A673 (cell line): ENCODE measurements around the gene TLCD1. TPM values are rescaled to one million over a fixed set of nuclear protein-coding genes. Genes with fewer than 3 reads are reported as not detected.

Experiments used
- BruUV-seq: library from RNA; stranded (reverse); fragments of 400-500 nt; replicated peaks from 2 replicates; lab custom pipeline; 2021; lab: Mats Ljungman, UMichigan
- CTCF ChIA-PET: fragments of 300-600 bp; sonication (Branson Sonifier 250); formaldehyde crosslinking; loops from one replicate; lab custom pipeline; 2022; ENCODE audit warnings: antibody characterized with exemption; lab: Charles Lee
- POLR2A ChIA-PET: fragments of 300-600 bp; sonication (Branson Sonifier 250); formaldehyde crosslinking; loops from one replicate; lab custom pipeline; 2022; ENCODE audit warnings: antibody characterized with exemption; ENCODE audit not compliant: low non-redundant PET; lab: Charles Lee
- DNase-seq: peaks from one replicate; pipeline ENCODE4 v3.0.0-alpha.2; 2015; ENCODE audit warnings: low spot score
- H3K27ac ChIP-seq: fragments of 200-600 bp; sonication (generic); 2 replicates; pipeline ENCODE4 v1.5.1; 2016; ENCODE audit warnings: mixed run types, low read depth, mild to moderate bottlenecking, mixed read lengths, antibody characterized with exemption, low read length; ENCODE audit not compliant: poor library complexity, severe bottlenecking
- H3K27me3 ChIP-seq: fragments of 200-600 bp; sonication (generic); replicated peaks from 2 replicates; pipeline ENCODE4 v1.6.1; 2017; ENCODE audit warnings: mixed run types, low read depth, mild to moderate bottlenecking, mixed read lengths, antibody characterized with exemption, low read length; ENCODE audit not compliant: insufficient read depth, poor library complexity
- H3K36me3 ChIP-seq: fragments of 200-600 bp; sonication (generic); 2 replicates; pipeline ENCODE4 v1.6.1; 2016; ENCODE audit warnings: mixed run types, mild to moderate bottlenecking, mixed read lengths, antibody characterized with exemption, low read length; ENCODE audit not compliant: insufficient read depth, poor library complexity, severe bottlenecking
- H3K4me1 ChIP-seq: fragments of 200-600 bp; sonication (generic); 2 replicates; pipeline ENCODE4 v1.6.1; 2017; ENCODE audit warnings: mixed run types, mild to moderate bottlenecking, mixed read lengths, antibody characterized with exemption, low read length; ENCODE audit not compliant: insufficient read depth, poor library complexity, severe bottlenecking
- H3K4me3 ChIP-seq: fragments of 200-600 bp; sonication (generic); 2 replicates; pipeline ENCODE4 v1.5.1; 2016; ENCODE audit warnings: low read depth, mixed run types, mild to moderate bottlenecking, mixed read lengths, low read length; ENCODE audit not compliant: poor library complexity, severe bottlenecking
- H3K9me3 ChIP-seq: fragments of 200-600 bp; sonication (generic); 2 replicates; pipeline ENCODE4 v1.6.1; 2016; ENCODE audit warnings: mixed run types, low read depth, mild to moderate bottlenecking, mixed read lengths, antibody characterized with exemption, low read length; ENCODE audit not compliant: poor library complexity, severe bottlenecking
- EZH2 ChIP-seq: fragments of 200-600 bp; sonication (generic); IDR thresholded peaks from 2 replicates; pipeline ENCODE4 v1.6.1; 2017; ENCODE audit warnings: borderline replicate concordance, low read depth, mild to moderate bottlenecking, mixed read lengths, antibody characterized with exemption, low read length; ENCODE audit not compliant: poor library complexity, severe bottlenecking
- intact Hi-C: fragments of 100-400 bp; cut with micrococcal nuclease; formaldehyde crosslinking; loops from one replicate; pipeline ENCODE4 v1.10.0; 2022; ENCODE audit not compliant: unreplicated experiment
- total RNA-seq: library from RNA; stranded (reverse); gene quantifications from 2 replicates; pipeline ENCODE4 v1.2.3, GENCODE V29; 2021
- TF ChIP-seq, protein P1 (sequence below): fragments of 300-800, 200-600 bp; sonication (generic); conservative IDR thresholded peaks from 2 replicates; pipeline ENCODE4 v1.5.1; 2017; ENCODE audit warnings: low read depth, mild to moderate bottlenecking, antibody characterized with exemption, low read length, moderate library complexity, mixed read lengths

Gene TLCD1
- total RNA-seq, 1 experiment from 2014 or later: 3.8 TPM

GRCh38 chr17:28747801-28748750 is 22.0 kb upstream of the TLCD1 start:
- TF ChIP-seq EZH2: no peak
- TF ChIP-seq, protein P1, sequence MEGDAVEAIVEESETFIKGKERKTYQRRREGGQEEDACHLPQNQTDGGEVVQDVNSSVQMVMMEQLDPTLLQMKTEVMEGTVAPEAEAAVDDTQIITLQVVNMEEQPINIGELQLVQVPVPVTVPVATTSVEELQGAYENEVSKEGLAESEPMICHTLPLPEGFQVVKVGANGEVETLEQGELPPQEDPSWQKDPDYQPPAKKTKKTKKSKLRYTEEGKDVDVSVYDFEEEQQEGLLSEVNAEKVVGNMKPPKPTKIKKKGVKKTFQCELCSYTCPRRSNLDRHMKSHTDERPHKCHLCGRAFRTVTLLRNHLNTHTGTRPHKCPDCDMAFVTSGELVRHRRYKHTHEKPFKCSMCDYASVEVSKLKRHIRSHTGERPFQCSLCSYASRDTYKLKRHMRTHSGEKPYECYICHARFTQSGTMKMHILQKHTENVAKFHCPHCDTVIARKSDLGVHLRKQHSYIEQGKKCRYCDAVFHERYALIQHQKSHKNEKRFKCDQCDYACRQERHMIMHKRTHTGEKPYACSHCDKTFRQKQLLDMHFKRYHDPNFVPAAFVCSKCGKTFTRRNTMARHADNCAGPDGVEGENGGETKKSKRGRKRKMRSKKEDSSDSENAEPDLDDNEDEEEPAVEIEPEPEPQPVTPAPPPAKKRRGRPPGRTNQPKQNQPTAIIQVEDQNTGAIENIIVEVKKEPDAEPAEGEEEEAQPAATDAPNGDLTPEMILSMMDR: no peak
- DNase-seq: no peak
- ChIA-PET CTCF (interaction anchor here (0.5 to 1.9 kb wide), 3 partner anchors 21 to 369 kb away, joined by 3 to 12 read pairs (median 7); partner anchors contain the start of genes NEK8 and TLCD1), POLR2A (no interaction called here)
- peaks cover 43% of the 10 kb centered on the region for H3K36me3 ChIP-seq
- H3K27me3 ChIP-seq: no peaks in the 10 kb centered on the region
- H3K27ac ChIP-seq: peak overlapping the region; percentile 55
- H3K4me3 ChIP-seq: no peak overlapping the region
- no peaks in the 10 kb centered on the region for H3K9me3 ChIP-seq
- intact Hi-C loops: loop anchor here (5.0 kb wide), 1 partner anchor 154 kb away; the partner anchor contains the start of gene DHRS13
- BruUV-seq: no TSS peak
- peaks cover 25% of the 10 kb centered on the region for H3K4me1 ChIP-seq

DNA sequence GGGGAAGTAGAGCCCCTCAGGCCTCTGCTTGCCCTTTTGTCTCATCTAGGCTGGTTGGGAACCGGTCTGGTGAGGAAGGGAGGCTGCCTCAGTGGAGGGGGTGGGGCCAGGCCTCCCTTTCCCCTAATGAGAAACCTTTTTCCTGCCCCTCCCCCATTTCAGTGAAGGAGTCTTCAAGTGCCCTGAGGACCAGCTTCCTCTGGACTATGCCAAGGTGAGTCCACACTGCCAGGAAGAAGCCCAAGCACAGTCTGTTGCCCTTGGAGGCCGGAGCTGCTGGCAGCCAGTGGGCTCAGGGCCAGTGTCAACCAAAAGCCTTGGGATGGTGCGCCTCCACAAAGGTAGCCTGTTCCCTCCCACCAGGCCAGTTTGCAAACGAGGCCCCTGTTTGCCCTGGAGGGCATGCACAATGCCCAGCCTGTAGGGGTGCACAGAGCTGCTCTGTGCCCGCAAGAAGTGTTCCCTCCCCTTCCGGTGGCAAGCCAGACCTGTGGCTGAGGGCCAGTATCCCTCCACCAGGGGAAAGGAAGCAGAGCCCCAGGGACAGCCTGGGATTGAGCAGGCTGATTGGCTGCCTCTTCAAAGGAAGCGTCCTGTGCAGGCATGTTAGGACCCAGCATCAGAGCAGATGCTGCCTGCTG is 21.1 kb upstream of the TLCD1 start:
- no peaks in the 10 kb centered on the region for H3K9me3 ChIP-seq
- CTCF ChIA-PET: interaction anchor here (0.5 to 3.2 kb wide), 2 partner anchors 20 to 146 kb away, joined by 7 to 17 read pairs; partner anchors contain the start of gene TLCD1
- DNase-seq: no peak
- H3K27me3 ChIP-seq: no peaks in the 10 kb centered on the region
- intact Hi-C loops: loop anchor here (5.0 kb wide), 1 partner anchor 155 kb away; the partner anchor contains the start of gene DHRS13
- H3K36me3 ChIP-seq: peaks cover 43% of the 10 kb centered on the region
- peak overlapping the region; percentile 94 for H3K27ac ChIP-seq
- H3K4me1 ChIP-seq: peaks cover 32% of the 10 kb centered on the region
- BruUV-seq: no TSS peak
- no peak for TF ChIP-seq EZH2
- TF ChIP-seq, protein P1: no peak
- POLR2A ChIA-PET: no interaction called here
- H3K4me3 ChIP-seq: no peak overlapping the region

DNA sequence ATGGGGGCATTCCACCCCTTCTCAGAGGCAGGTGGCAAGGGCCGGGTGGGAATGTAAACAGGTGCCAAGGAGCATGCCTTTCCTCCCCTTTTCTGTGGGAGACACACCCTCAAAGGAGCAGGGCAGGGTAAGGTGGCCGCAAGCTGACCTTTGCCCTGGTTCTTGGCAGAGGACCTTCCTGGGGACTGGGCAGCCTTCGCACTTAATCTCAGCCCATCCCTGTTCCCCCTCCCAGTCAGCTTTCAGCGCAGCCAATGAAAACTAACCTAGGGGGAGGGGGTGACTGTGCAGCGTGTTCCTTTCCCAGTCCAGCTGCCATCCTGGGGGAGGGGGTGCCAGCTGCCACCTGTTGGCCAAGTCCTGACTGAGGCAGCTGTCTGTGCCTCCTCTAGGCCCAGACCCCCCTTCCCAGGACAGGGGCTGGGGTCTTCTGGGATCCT is 20.6 kb upstream of the TLCD1 start:
- peak overlapping the region; percentile 72 for H3K4me3 ChIP-seq
- POLR2A ChIA-PET: no interaction called here
- intact Hi-C loops: loop anchor here (5.0 kb wide), 1 partner anchor 156 kb away; the partner anchor contains the start of gene DHRS13
- no peaks in the 10 kb centered on the region for H3K27me3 ChIP-seq
- TF ChIP-seq, protein P1: no peak
- TF ChIP-seq EZH2: no peak
- no peaks in the 10 kb centered on the region for H3K9me3 ChIP-seq
- no peak for DNase-seq
- peaks cover 32% of the 10 kb centered on the region for H3K4me1 ChIP-seq
- CTCF ChIA-PET: interaction anchor here (3.2 kb wide), 1 partner anchor 20 kb away, joined by 17 read pairs; the partner anchor contains the start of gene TLCD1
- H3K27ac ChIP-seq: peak overlapping the region; percentile 94
- peaks cover 41% of the 10 kb centered on the region for H3K36me3 ChIP-seq
- BruUV-seq: no TSS peak
